DND-41 (cell line): ENCODE data around the gene ZBED6.

Experiments used
- CTCF ChIP-seq: IDR thresholded peaks from 2 replicates; pipeline ENCODE4 v1.5.1; 2012; ENCODE audit warnings: borderline replicate concordance, low read length, moderate library complexity, mild to moderate bottlenecking; ENCODE audit not compliant: poor library complexity, severe bottlenecking; ENCODE audit errors: extremely low read depth
- EZH2 ChIP-seq: IDR thresholded peaks from 3 replicates; pipeline ENCODE4 v1.6.1; 2012; ENCODE audit warnings: borderline replicate concordance, low read depth, mild to moderate bottlenecking, moderate library complexity, low read length, inconsistent platforms; ENCODE audit not compliant: severe bottlenecking

- TF ChIP-seq CTCF (no peak), EZH2 (no peak)
Observed at GRCh38 chr1:203839081-203839480, 43.7 kb downstream of the ZBED6 start.
